HL-60 (cell line): ENCODE results near the gene MCOLN1.
A peak's percentile ranks its signal among the peaks of the same experiment; 100 is the strongest.
"Not testable (repeated sequence)": the region's sequence is repeated elsewhere in the genome, so short reads cannot be mapped to it uniquely, and the experiment has no call there.

Source experiments
- DNase-seq, 2 experiments: peaks; one replicate each; pipeline ENCODE4 v3.0.0-alpha.2; 2010 to 2020; ENCODE audit warnings: low read depth in 1 of 2, low spot score in 1 of 2
- H3K27ac ChIP-seq: fragments of 250-450 bp; sonication (Bioruptor Pico); replicated peaks from 2 replicates; pipeline ENCODE4 v1.5.1; 2020; ENCODE audit warnings: mild to moderate bottlenecking, moderate library complexity
- H3K27me3 ChIP-seq: fragments of 250-450 bp; sonication (Bioruptor Pico); 2 replicates; pipeline ENCODE4 v1.5.1; 2021; ENCODE audit warnings: mild to moderate bottlenecking, moderate library complexity; ENCODE audit not compliant: insufficient read depth, poor library complexity, severe bottlenecking
- H3K4me3 ChIP-seq: replicated peaks from 2 replicates; pipeline ENCODE4 v1.5.1; 2011; ENCODE audit warnings: mild to moderate bottlenecking, control low read depth, low read length; ENCODE audit not compliant: insufficient read depth
- GABPA ChIP-seq: IDR thresholded peaks from 2 replicates; pipeline ENCODE4 v1.6.1; 2012; ENCODE audit warnings: low read depth
- POLR2AphosphoS5 ChIP-seq: IDR thresholded peaks from 2 replicates; pipeline ENCODE4 v1.6.1; 2012; ENCODE audit warnings: low read depth
- SPI1 ChIP-seq: IDR thresholded peaks from 2 replicates; pipeline ENCODE4 v1.6.1; 2012; ENCODE audit warnings: low read depth, mild to moderate bottlenecking, borderline replicate concordance
- TF ChIP-seq, protein P1 (sequence below): IDR thresholded peaks from 2 replicates; pipeline ENCODE4 v1.6.1; 2012; ENCODE audit warnings: low read depth; ENCODE audit not compliant: insufficient replicate concordance
- TF ChIP-seq, protein P2 (sequence below): IDR thresholded peaks from one replicate; pipeline ENCODE4 v1.5.1; 2011; ENCODE audit warnings: low read length, control low read depth, inconsistent platforms; ENCODE audit not compliant: insufficient read depth

The MCOLN1 gene

DNA sequence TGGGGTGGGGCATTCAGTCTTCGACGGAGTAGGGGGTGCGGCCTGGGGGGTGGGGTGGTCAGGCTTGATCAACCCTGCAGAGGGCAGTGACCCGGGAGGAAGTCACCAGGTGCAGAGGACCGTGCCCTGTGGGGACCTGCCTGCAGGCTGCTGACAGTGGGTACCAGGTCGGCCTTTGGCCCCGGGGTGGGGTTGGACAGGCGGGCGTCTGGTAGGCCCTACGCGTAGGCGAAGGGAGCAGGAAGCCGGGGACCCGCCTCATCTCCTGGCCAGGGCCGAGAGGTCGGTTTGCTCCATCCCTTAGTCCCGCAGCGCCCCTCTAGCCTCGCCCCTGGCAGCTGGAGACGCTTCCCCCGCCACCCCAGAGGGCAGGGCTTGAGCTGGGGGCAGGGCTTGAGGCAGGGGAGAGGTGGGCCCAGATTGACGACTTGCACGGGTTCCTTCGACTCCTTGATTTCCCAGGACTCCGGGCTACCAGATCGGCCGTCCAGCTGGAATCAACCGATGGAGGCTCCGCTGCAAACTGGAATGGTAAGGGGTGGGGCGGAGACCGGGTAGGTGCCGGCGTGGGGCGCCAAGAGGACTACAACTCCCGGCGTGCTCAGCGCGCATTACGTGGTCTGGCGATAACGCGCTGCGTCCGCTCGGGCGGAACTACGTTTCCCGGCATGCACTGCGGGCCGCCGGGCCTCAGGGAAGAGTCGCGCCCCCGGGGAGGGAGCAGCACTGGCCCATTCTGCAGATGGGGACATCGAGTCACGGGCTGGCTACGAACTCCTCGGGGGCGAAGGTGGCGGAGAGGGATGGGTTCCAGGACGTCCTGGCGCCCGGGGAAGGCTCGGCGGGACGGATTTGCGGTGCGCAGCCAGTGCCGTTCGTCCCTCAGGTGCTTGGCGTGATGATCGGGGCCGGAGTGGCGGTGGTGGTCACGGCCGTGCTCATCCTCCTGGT, 12.9 kb downstream of the MCOLN1 start, which contains the start of gene PNPLA6:
Gene PNPLA6, plus strand, starts transcription at position 671 of the 951 bp plus-strand sequence. Its CDS starts 72 bp downstream, at position 743.
- peak; percentile 80 to 91 for DNase-seq
- peak within 1 kb of the TSS; percentile 99 for H3K4me3 ChIP-seq
- TF ChIP-seq POLR2AphosphoS5 (peak; percentile 21; the same call in 1 of the 2 replicates), SPI1 (no peak)
- no peaks in the 10 kb centered on the region for H3K27me3 ChIP-seq
- H3K27ac ChIP-seq, result peak within 1 kb of the TSS; percentile 29

DNA sequence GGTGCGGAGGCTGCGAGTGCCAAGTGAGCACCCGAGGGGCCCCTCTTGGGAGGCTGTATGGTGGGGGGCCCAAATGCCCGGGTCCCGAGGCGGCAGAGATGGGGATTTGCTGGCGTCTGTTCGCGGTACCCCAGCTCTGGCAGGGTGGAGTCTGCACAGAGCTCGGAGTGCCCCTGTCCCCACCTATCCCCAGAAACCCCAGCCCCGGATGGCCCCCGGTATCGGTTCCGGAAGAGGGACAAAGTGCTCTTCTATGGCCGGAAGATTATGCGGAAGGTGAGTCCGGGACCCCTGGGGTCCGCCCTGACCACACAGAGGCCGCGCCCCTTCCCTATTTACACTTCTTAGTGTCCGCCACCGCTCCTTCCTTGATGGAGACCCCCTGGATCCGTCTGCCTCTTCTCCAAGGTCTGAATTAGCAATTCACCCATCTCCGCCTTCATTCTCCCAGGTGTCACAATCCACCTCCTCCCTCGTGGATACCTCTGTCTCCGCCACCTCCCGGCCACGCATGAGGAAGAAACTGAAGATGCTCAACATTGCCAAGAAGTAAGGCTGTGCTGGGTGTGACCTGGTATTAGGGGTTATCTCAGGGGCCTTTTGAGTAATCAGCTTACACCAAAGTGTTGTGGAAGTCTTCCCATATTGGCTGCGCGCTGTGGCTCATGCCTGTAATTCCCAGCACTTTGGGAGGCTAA, 13.7 kb downstream of the MCOLN1 start:
- TF ChIP-seq SPI1, result no peak
- TF ChIP-seq, protein P1, sequence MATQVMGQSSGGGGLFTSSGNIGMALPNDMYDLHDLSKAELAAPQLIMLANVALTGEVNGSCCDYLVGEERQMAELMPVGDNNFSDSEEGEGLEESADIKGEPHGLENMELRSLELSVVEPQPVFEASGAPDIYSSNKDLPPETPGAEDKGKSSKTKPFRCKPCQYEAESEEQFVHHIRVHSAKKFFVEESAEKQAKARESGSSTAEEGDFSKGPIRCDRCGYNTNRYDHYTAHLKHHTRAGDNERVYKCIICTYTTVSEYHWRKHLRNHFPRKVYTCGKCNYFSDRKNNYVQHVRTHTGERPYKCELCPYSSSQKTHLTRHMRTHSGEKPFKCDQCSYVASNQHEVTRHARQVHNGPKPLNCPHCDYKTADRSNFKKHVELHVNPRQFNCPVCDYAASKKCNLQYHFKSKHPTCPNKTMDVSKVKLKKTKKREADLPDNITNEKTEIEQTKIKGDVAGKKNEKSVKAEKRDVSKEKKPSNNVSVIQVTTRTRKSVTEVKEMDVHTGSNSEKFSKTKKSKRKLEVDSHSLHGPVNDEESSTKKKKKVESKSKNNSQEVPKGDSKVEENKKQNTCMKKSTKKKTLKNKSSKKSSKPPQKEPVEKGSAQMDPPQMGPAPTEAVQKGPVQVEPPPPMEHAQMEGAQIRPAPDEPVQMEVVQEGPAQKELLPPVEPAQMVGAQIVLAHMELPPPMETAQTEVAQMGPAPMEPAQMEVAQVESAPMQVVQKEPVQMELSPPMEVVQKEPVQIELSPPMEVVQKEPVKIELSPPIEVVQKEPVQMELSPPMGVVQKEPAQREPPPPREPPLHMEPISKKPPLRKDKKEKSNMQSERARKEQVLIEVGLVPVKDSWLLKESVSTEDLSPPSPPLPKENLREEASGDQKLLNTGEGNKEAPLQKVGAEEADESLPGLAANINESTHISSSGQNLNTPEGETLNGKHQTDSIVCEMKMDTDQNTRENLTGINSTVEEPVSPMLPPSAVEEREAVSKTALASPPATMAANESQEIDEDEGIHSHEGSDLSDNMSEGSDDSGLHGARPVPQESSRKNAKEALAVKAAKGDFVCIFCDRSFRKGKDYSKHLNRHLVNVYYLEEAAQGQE, result no peak
- TF ChIP-seq POLR2AphosphoS5, result no peak
- TF ChIP-seq, protein P2, sequence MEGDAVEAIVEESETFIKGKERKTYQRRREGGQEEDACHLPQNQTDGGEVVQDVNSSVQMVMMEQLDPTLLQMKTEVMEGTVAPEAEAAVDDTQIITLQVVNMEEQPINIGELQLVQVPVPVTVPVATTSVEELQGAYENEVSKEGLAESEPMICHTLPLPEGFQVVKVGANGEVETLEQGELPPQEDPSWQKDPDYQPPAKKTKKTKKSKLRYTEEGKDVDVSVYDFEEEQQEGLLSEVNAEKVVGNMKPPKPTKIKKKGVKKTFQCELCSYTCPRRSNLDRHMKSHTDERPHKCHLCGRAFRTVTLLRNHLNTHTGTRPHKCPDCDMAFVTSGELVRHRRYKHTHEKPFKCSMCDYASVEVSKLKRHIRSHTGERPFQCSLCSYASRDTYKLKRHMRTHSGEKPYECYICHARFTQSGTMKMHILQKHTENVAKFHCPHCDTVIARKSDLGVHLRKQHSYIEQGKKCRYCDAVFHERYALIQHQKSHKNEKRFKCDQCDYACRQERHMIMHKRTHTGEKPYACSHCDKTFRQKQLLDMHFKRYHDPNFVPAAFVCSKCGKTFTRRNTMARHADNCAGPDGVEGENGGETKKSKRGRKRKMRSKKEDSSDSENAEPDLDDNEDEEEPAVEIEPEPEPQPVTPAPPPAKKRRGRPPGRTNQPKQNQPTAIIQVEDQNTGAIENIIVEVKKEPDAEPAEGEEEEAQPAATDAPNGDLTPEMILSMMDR, result no peak
- TF ChIP-seq GABPA, result no peak
- peak overlapping the region; percentile 29 for H3K27ac ChIP-seq
- no peak for DNase-seq

DNA sequence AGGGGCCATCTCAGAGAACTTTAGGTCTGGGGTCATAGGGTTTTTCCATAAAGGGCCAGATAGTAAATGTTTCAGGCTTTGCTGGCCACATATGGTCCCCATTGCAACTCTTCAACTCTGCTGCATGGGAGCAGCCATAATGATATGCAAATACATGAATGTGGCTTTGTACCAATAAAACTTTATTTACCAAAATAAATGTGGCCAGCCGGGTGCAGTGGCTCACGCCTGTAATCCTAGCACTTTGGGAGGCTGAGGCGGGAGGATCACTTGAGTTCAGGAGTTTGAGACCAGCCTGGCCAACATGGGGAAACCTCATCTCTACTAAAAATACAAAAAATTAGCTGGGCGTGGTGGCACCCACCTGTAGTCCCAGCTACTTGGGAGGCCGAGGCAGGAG, 16.6 kb downstream of the MCOLN1 start:
- H3K27me3 ChIP-seq, H3K4me3 ChIP-seq, DNase-seq, H3K27ac ChIP-seq: not testable (repeated sequence)

More for the DNA sequence above, 13.7 kb downstream of the MCOLN1 start:
- Histone ChIP-seq H3K4me3 (peak overlapping the region; percentile 99), H3K27me3 (no peaks in the 10 kb centered on the region)

DNA sequence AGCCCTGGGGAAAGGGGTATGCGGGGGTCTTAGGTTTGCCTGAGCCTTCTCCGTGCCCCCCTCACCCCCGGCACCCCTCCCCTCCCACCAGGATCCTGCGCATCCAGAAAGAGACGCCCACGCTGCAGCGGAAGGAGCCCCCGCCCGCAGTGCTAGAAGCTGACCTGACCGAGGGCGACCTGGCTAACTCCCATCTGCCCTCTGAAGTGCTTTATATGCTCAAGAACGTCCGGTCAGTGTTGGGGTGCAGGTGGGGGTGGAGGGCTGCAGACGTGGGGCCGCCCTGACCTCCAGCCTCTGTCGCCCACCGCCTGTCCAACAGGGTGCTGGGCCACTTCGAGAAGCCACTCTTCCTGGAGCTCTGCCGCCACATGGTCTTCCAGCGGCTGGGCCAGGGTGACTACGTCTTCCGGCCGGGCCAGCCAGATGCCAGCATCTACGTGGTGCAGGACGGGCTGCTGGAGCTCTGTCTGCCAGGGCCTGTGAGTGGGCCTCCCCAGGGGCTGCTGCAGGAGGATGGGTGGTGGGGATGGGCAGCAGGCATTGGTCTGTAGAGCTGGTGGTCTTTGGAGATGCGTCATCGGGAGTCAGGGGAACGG, 17.5 kb downstream of the MCOLN1 start:
- TF ChIP-seq POLR2AphosphoS5 (no peak), SPI1 (no peak), GABPA (no peak)
- TF ChIP-seq, protein P1, result no peak
- TF ChIP-seq, protein P2, result no peak
- no peak for DNase-seq
- H3K4me3 ChIP-seq, result no peak overlapping the region
- H3K27ac ChIP-seq, result no peak overlapping the region
- H3K27me3 ChIP-seq, result no peaks in the 10 kb centered on the region
